Endothelial cell of umbilical vein (primary cell): ENCODE measurements around the gene TGFBI. TPM values are rescaled to one million over a fixed set of nuclear protein-coding genes. Genes with fewer than 3 reads are reported as not detected.

ENCODE experiments used
- BruUV-seq: library from RNA; stranded (reverse); fragments of 400-500 nt; replicated peaks from 2 replicates; lab custom pipeline; 2021; lab: Mats Ljungman, UMichigan
- CTCF ChIA-PET: fragments of 300-600, 350-600 bp; sonication (Branson Sonifier 250); formaldehyde crosslinking; loops from one replicate; lab custom pipeline; 2021; ENCODE audit warnings: antibody characterized with exemption, inconsistent platforms; lab: Charles Lee
- POLR2A ChIA-PET: fragments of 300-600, 350-600 bp; sonication (Branson Sonifier 250); formaldehyde crosslinking; loops from one replicate; lab custom pipeline; 2021; ENCODE audit warnings: antibody characterized with exemption, inconsistent platforms; lab: Charles Lee
- DNase-seq: peaks from one replicate; pipeline ENCODE4 v3.0.0-alpha.2; 2011; ENCODE audit warnings: low read depth, low spot score
- FAIRE-seq: peaks from 2 replicates; lab custom pipeline; 2011; peaks lifted over from hg19 to GRCh38; lab: Jason Lieb, UNC
- H2AFZ ChIP-seq: 2 replicates; pipeline ENCODE4 v1.6.0; 2012; ENCODE audit warnings: low read depth, low read length, control low read depth, inconsistent platforms
- H3K27ac ChIP-seq: 2 replicates; pipeline ENCODE4 v1.5.1; 2011; ENCODE audit warnings: low read depth, mild to moderate bottlenecking, control low read depth, low read length, moderate library complexity; ENCODE audit not compliant: insufficient read depth
- H3K27me3 ChIP-seq, 2 experiments: 2 replicates each; pipeline versions ENCODE4 v1.6.0 to v1.6.1; 2011; ENCODE audit warnings: low read length in 2 of 2, mixed read lengths in 1 of 2; ENCODE audit not compliant: control insufficient read depth in 2 of 2, insufficient read depth in 2 of 2
- H3K36me3 ChIP-seq, 2 experiments: 2 replicates in 1 of 2; 3 replicates in 1 of 2; pipeline ENCODE4 v1.5.1; 2011; ENCODE audit warnings: low read length in 2 of 2, mild to moderate bottlenecking in 1 of 2, moderate library complexity in 1 of 2; ENCODE audit not compliant: control insufficient read depth in 2 of 2, insufficient read depth in 2 of 2; ENCODE audit errors: extremely low read depth in 1 of 2
- H3K4me1 ChIP-seq: 3 replicates; pipeline ENCODE4 v1.5.1; 2011; ENCODE audit warnings: mild to moderate bottlenecking, low read length; ENCODE audit not compliant: control insufficient read depth, insufficient read depth; ENCODE audit errors: extremely low read depth
- H3K4me2 ChIP-seq: 2 replicates; pipeline ENCODE4 v1.6.1; 2011; ENCODE audit warnings: low read length, control low read depth, mixed read lengths; ENCODE audit not compliant: insufficient read depth
- H3K4me3 ChIP-seq, 3 experiments: fragments of 200-600 bp in 1 of 3; sonication (generic), shearing (Covaris generic) in 1 of 3; replicated peaks in 1 of 3; 2 replicates each; pipeline ENCODE4 v1.5.1; 2011 to 2016; ENCODE audit warnings: control low read depth in 3 of 3, low read length in 3 of 3, mild to moderate bottlenecking in 2 of 3, inconsistent platforms in 1 of 3, low read depth in 1 of 3, moderate library complexity in 1 of 3; ENCODE audit not compliant: insufficient read depth in 1 of 3
- H3K79me2 ChIP-seq: 2 replicates; pipeline ENCODE4 v1.6.0; 2012; ENCODE audit warnings: low read length, inconsistent platforms; ENCODE audit not compliant: control insufficient read depth, insufficient read depth
- H3K9ac ChIP-seq: replicated peaks from 2 replicates; pipeline ENCODE3; 2011; ENCODE audit warnings: low read length, control low read depth; ENCODE audit not compliant: insufficient read depth; ENCODE audit errors: extremely low read depth
- H3K9me1 ChIP-seq: replicated peaks from 3 replicates; pipeline ENCODE4 v1.6.0; 2011; ENCODE audit warnings: mild to moderate bottlenecking, low read length; ENCODE audit not compliant: control insufficient read depth, insufficient read depth; ENCODE audit errors: extremely low read depth
- H3K9me3 ChIP-seq: replicated peaks from 2 replicates; pipeline ENCODE4 v1.5.1; 2012; ENCODE audit warnings: low read length, inconsistent platforms; ENCODE audit not compliant: control insufficient read depth, insufficient read depth
- H4K20me1 ChIP-seq: replicated peaks from 2 replicates; pipeline ENCODE3; 2011; ENCODE audit warnings: mild to moderate bottlenecking, low read length; ENCODE audit not compliant: control insufficient read depth, insufficient read depth; ENCODE audit errors: extremely low read depth
- EZH2 ChIP-seq: IDR thresholded peaks from 2 replicates; pipeline ENCODE4 v1.6.1; 2012; ENCODE audit warnings: borderline replicate concordance, low read depth, mild to moderate bottlenecking, moderate library complexity, low read length, inconsistent platforms; ENCODE audit not compliant: severe bottlenecking
- FOS ChIP-seq: IDR thresholded peaks from 2 replicates; pipeline ENCODE4 v1.6.1; 2011; ENCODE audit warnings: mild to moderate bottlenecking, low read length, moderate library complexity, borderline replicate concordance; ENCODE audit not compliant: insufficient read depth
- GATA2 ChIP-seq: IDR thresholded peaks from 2 replicates; pipeline ENCODE4 v1.7.0; 2011; ENCODE audit warnings: low read depth, mild to moderate bottlenecking, moderate library complexity, mixed read lengths, low read length; ENCODE audit not compliant: insufficient read length, insufficient read depth
- JUN ChIP-seq: IDR thresholded peaks from 2 replicates; pipeline ENCODE4 v1.6.1; 2011; ENCODE audit warnings: borderline replicate concordance, low read depth; ENCODE audit not compliant: insufficient read length, insufficient read depth
- MYC ChIP-seq: IDR thresholded peaks from one replicate; pipeline ENCODE4 v1.6.1; 2011; ENCODE audit warnings: mild to moderate bottlenecking, low read depth, low read length
- POLR2A ChIP-seq: IDR thresholded peaks from 2 replicates; pipeline ENCODE4 v1.6.1; 2012; ENCODE audit warnings: low read depth, mild to moderate bottlenecking, control low read depth, low read length
- POLR2AphosphoS5 ChIP-seq: IDR thresholded peaks from 2 replicates; pipeline ENCODE4 v1.6.1; 2012; ENCODE audit warnings: low read depth, mild to moderate bottlenecking, control low read depth, low read length, moderate library complexity; ENCODE audit not compliant: insufficient read depth
- dilution Hi-C: fragments of 300-500 bp; cut with MboI; formaldehyde crosslinking; loops from one replicate; pipeline ENCODE4 v1.15.0; 2019; ENCODE audit warnings: low sequenced_read_pairs; ENCODE audit not compliant: extremely low pct_ligation_motif_present
- intact Hi-C: fragments of 100-400 bp; cut with micrococcal nuclease; formaldehyde crosslinking; loops from one replicate; pipeline ENCODE4 v1.10.0; 2022
- polyA plus RNA-seq, 4 experiments: library from polyadenylated mRNA; depleted of rRNA in 3 of 4; stranded (reverse) in 3 of 4; unstranded in 1 of 4; fragments of >200 nt; gene quantifications; 2 replicates each; pipeline versions ENCODE4 v1.2.1 to v1.2.3, GENCODE V29; 2011 to 2012; ENCODE audit warnings: missing spikeins in 1 of 4
- total RNA-seq: library from RNA; stranded (reverse); gene quantifications from 2 replicates; pipeline ENCODE4 v1.2.3, GENCODE V29; 2021
- TF ChIP-seq, protein P1 (sequence below), 2 donors: IDR thresholded peaks; 1 replicate in 1 of 2; 2 replicates in 1 of 2; pipeline ENCODE4 v1.5.1; 2011; ENCODE audit warnings: low read length in 2 of 2, mild to moderate bottlenecking in 2 of 2, moderate library complexity in 2 of 2, control low read depth in 1 of 2, inconsistent platforms in 1 of 2, low read depth in 1 of 2; ENCODE audit not compliant: insufficient read depth in 1 of 2; ENCODE audit errors: extremely low read depth in 1 of 2
- TF ChIP-seq, protein P2 (sequence below): IDR thresholded peaks from 2 replicates; pipeline ENCODE4 v1.6.1; 2011; ENCODE audit not compliant: insufficient read depth, insufficient read length

Gene TGFBI
- total and polyA plus RNA-seq, 2 donors (not counting 3 experiments of a cell fraction or from before 2014, with no cell fraction given), result 6.5 to 18.9 TPM

DNA sequence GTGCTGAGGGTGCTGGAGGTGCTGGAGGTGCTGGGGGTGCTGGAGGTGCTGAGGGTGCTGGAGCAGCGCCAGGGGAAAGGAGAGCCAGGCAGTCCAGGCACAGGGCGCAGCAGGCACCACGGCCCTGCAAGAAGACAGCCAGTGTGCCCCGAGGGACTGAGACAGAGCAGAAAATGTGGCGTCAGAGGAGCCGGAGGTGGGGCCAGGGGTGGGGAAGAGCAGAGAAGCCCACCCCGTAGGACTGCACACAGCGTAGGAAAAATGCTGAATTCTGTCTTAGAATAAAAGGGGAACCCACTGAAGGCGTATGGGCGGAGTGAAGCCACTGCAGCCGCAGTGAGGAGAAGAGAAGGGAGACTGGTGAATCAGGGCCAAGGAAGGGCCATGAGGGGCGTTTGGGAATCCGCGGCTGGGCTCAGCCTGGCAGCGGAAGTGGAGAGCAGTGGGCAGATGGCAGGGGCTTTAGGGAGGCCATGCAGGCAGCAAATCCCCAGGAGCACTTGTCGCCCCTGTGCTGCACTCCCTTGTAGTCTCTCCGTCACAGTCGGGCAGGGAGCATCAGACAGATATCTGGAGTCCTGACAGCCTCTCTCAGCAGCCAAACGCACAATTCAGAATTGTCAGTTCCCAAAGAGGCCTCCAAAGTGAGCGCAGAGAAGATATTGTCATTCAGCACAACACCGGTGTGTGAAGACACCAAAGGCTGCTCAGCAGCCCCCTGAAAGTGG lies 38.1 kb upstream of the TGFBI start:
- CTCF ChIA-PET, result interaction anchor here (0.7 to 1.2 kb wide), 6 partner anchors 10 to 67 kb away, joined by 3 to 5 read pairs (median 3); no protein-coding TSS in a partner anchor
- dilution Hi-C loops, result no loop called here
- POLR2A ChIA-PET, result no interaction called here

More for the DNA sequence above, 38.1 kb upstream of the TGFBI start:
- Histone ChIP-seq H3K27me3 (no peaks in the 10 kb centered on the region), H2AFZ (no peak overlapping the region), H3K9me1 (no peaks in the 10 kb centered on the region), H3K27ac (no peak overlapping the region), H3K4me2 (no peak overlapping the region), H3K4me1 (peaks cover 24% of the 10 kb centered on the region), H3K36me3 (no peaks in the 10 kb centered on the region), H4K20me1 (no peaks in the 10 kb centered on the region), H3K9me3 (no peaks in the 10 kb centered on the region), H3K4me3 (no peak overlapping the region), H3K79me2 (no peaks in the 10 kb centered on the region), H3K9ac (no peak overlapping the region)
- no peak for DNase-seq
- BruUV-seq, result no TSS peak
- intact Hi-C loops, result no loop called here
- TF ChIP-seq FOS, result no peak
- TF ChIP-seq, protein P1, sequence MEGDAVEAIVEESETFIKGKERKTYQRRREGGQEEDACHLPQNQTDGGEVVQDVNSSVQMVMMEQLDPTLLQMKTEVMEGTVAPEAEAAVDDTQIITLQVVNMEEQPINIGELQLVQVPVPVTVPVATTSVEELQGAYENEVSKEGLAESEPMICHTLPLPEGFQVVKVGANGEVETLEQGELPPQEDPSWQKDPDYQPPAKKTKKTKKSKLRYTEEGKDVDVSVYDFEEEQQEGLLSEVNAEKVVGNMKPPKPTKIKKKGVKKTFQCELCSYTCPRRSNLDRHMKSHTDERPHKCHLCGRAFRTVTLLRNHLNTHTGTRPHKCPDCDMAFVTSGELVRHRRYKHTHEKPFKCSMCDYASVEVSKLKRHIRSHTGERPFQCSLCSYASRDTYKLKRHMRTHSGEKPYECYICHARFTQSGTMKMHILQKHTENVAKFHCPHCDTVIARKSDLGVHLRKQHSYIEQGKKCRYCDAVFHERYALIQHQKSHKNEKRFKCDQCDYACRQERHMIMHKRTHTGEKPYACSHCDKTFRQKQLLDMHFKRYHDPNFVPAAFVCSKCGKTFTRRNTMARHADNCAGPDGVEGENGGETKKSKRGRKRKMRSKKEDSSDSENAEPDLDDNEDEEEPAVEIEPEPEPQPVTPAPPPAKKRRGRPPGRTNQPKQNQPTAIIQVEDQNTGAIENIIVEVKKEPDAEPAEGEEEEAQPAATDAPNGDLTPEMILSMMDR (IDR thresholded peaks at IDR 0.05; ENCODE audit: extremely low read depth in 1 of 2, insufficient read depth in 1 of 2, low read depth in 1 of 2, low read length in 2 of 2), result no peak
- TF ChIP-seq, protein P2, sequence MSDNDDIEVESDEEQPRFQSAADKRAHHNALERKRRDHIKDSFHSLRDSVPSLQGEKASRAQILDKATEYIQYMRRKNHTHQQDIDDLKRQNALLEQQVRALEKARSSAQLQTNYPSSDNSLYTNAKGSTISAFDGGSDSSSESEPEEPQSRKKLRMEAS, result no peak
- no peak for TF ChIP-seq GATA2
- TF ChIP-seq JUN, result no peak
- no peak for TF ChIP-seq MYC
- no peak for TF ChIP-seq EZH2
- TF ChIP-seq POLR2A, result no peak
- no peak for TF ChIP-seq POLR2AphosphoS5
- no peak for FAIRE-seq
